GM19193 (cell line): ENCODE data around the gene ADRA2B.

ENCODE experiments used
- POLR2A ChIP-seq: IDR thresholded peaks from 4 replicates; pipeline ENCODE4 v1.6.1; 2011; ENCODE audit not compliant: insufficient read depth, insufficient read length; ENCODE audit errors: extremely low read depth

The ADRA2B gene

GRCh38 chr2:96116879-96117533 lies 635 bp upstream of the ADRA2B start:
- no peak for TF ChIP-seq POLR2A

GRCh38 chr2:96115631-96116423 lies 544 bp downstream of the ADRA2B start:
- TF ChIP-seq POLR2A: no peak

- no peak for TF ChIP-seq POLR2A
These were observed 1.3 kb downstream of the ADRA2B start for GRCh38 chr2:96114903-96115581.

- TF ChIP-seq POLR2A: no peak
These were observed 1.8 kb downstream of the ADRA2B start for GRCh38 chr2:96114546-96114902.

DNA sequence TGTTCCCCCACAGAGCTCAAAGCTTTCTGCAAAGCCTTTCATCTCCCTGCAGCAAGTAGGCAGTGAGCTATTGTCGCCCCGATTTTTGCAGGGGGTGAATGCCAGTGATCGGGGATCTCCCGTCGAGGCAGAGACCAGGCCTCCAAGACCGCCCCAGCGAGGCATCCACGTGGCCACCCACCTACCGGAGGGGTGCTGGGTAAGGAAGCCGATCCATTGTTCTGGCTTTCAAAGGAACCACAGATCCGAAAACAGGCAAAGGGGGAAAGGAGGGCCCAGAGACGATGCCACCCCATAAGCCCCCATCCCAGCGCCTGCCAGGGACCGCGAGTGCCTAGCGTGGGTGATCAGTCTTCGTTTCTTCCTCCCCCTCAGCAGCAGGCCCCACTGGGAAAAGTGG lies 2.4 kb downstream of the ADRA2B start:
- no peak for TF ChIP-seq POLR2A

- no peak for TF ChIP-seq POLR2A
These were observed 3.0 kb downstream of the ADRA2B start for GRCh38 chr2:96113367-96113677.

DNA sequence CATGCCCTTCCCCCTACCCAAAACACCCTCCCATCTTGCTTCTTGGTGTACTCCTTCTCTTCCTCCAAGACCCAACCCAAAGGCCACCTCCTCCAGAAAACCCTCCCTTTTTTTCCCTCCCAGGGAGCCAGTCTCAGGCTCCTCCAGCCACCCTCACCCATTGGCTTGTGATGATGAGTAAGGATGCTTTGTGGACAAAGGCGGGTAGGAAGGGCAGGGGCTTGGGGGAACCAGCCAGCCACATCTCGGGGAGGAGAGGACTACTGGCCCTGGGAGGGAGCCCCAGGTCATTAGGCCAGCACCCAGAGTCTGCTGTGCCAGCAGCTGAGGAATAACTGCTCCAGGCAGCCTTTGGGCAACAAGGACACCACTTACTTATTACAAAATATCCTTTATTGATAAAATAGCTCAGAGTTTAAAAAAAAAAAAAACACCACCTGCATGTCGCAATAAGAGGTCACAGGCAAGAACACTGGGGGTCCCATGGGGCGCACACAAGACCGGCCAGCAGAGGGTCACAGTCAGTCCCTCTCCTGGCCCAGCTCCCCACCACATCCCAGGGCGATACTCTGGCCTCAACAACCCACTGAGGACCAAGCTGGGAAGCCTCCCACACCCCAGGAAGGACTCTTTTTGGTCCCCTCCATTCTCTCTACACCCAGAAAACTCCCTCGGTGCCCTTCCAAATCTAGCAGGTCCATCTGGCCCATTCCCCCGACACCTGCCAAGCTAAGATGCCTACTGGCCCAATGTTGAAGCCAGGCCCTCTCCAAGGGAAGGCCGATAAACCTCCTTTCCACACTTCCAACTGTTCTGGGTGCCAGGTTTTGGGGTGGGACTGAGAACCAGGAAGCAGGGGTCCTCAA lies 3.6 kb downstream of the ADRA2B start:
- no peak for TF ChIP-seq POLR2A

- no peak for TF ChIP-seq POLR2A
These were observed 4.4 kb downstream of the ADRA2B start for GRCh38 chr2:96111823-96112500.

DNA sequence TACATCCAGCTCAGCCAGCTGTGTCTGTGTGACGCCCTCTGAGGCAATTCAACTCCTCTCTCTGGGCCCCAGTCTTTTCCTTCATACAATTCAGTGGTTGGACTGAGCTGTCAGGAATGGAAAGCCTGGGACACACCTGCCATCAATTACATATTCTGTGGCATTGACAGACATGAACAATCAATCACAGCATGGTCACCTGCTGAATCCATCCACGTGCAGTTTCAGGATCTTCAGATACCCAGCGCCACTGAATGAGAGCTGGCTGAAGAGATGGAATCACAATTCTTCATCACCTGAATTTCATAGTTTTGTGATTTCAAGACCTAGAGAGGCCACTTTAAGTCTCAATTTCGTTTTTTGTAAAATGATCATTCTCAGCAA lies 5.1 kb downstream of the ADRA2B start:
- no peak for TF ChIP-seq POLR2A

- TF ChIP-seq POLR2A: no peak
These were observed 5.6 kb downstream of the ADRA2B start for GRCh38 chr2:96110621-96111256.

GRCh38 chr2:96109931-96110511 lies 6.3 kb downstream of the ADRA2B start:
- no peak for TF ChIP-seq POLR2A

DNA sequence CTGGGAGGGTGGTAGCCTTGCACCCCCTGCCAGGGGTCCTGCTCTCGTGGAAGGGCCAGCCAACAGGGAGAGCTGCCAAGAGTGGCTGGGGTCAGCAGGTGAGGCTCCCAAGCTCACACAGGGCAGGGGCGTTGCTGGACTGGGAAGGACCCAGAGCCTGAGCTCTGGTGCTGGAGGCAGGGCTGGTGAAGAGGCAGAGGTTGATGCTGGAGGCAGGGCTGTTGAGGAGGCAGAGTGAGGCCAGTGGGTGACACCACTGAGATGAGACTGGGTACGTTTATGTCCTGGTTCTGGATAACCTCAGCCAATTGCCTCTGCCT lies 7.0 kb downstream of the ADRA2B start:
- TF ChIP-seq POLR2A: no peak

DNA sequence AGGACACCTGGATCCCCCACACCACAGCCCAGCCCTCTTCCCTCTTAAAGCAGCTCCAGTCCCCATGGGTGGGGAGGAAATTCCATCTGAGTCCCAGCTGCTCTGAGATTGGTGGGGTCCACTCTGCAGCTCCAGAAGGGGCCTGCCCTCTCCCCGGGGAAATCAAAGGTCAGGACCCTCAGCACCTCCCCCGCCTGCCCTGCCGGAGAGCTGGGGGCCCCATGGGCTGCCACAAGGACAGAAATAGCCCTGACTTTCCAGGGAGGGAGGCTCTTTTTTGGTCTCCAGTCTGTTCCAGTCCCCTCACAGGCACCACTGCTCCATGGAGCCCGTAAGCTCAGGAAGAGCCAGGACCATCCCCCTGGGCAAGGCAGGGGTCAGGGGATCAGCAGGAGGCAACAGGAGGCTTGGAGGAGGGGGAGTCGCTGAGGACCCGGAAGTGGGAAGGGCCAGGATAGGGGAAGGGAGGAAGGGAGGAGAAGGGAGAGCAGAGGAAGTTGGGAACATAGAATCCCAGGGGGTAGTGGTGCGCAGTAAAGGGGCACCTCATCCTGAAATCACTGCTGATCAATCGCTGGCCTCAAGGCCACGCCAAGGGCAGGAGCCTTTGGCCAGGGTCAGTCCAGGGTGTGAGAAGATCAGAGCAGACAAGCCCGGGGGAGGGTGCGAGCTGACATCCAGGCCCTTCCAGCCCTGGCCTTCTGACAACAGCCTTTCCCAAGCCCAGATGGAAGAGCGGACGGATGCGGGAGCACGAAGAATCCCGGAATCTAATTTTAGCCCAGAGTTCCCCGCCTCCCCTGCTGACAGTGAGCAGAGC lies 7.6 kb downstream of the ADRA2B start:
- TF ChIP-seq POLR2A: no peak
